Nucleus accumbens (tissue), 56 donors: ENCODE data around the gene NLRP5.
A peak's percentile ranks its signal among the peaks of the same experiment; 100 is the strongest.
"Not testable (repeated sequence)": the region's sequence is repeated elsewhere in the genome, so short reads cannot be mapped to it uniquely, and the experiment has no call there.

Experiments
- DNase-seq, 56 donors: peaks; one replicate each; lab custom pipeline; 2025; lab: John Stamatoyannopoulos, UW

Gene NLRP5

GRCh38 chr19:56097306-56097705, 110.7 kb downstream of the NLRP5 start:
- no peak for DNase-seq

GRCh38 chr19:56097776-56098175, 111.2 kb downstream of the NLRP5 start:
- DNase-seq = no peak

GRCh38 chr19:56098237-56098636, 111.7 kb downstream of the NLRP5 start:
- DNase-seq = not testable (repeated sequence)

GRCh38 chr19:56098731-56099568, 112.4 kb downstream of the NLRP5 start:
- DNase-seq = no peak

GRCh38 chr19:56099638-56100539, 113.3 kb downstream of the NLRP5 start:
- DNase-seq = no peak

GRCh38 chr19:56101095-56101494, 114.5 kb downstream of the NLRP5 start:
- no peak for DNase-seq

GRCh38 chr19:56101746-56102535, 115.4 kb downstream of the NLRP5 start:
- DNase-seq = no peak

GRCh38 chr19:56103027-56103614, 116.5 kb downstream of the NLRP5 start:
- no peak for DNase-seq

GRCh38 chr19:56104423-56104822, 117.8 kb downstream of the NLRP5 start:
- DNase-seq = no peak

- DNase-seq = peak in 46 of 56 donors; percentile 9 to 85 (median 39)
Measured at GRCh38 chr19:56105090-56105701, 118.6 kb downstream of the NLRP5 start.

- DNase-seq = not testable (repeated sequence)
Measured at GRCh38 chr19:56105831-56106396, 119.3 kb downstream of the NLRP5 start.

- no peak for DNase-seq
Measured at GRCh38 chr19:56106397-56106849, 119.8 kb downstream of the NLRP5 start.

GRCh38 chr19:56106993-56107392, 120.4 kb downstream of the NLRP5 start:
- DNase-seq = no peak

- peak in 13 of 56 donors; percentile 5 to 44 (median 11) for DNase-seq
Measured at GRCh38 chr19:56107626-56108351, 121.2 kb downstream of the NLRP5 start.

GRCh38 chr19:56108447-56109195, 122.0 kb downstream of the NLRP5 start:
- peak in 5 of 56 donors; percentile 10 to 32 (median 18) for DNase-seq

- DNase-seq = peak in 28 of 56 donors; percentile 5 to 71 (median 33)
Measured at GRCh38 chr19:56109226-56109625, 122.7 kb downstream of the NLRP5 start.
